HEK293 (cell line): ENCODE measurements around the gene FBXL7.

Experiments used
- CTCF ChIA-PET: fragments of 350-600 bp; formaldehyde crosslinking; extraction: SDS; loops from one replicate; lab custom pipeline; 2021; ENCODE audit warnings: antibody characterized with exemption; lab: Yijun Ruan, JAX
- POLR2A ChIA-PET: fragments of 300-600 bp; formaldehyde crosslinking; extraction: SDS; loops from one replicate; lab custom pipeline; 2020; ENCODE audit warnings: antibody characterized with exemption, inconsistent platforms; lab: Yijun Ruan, JAX
- H3K27ac ChIP-seq: fragments of 200-500 bp; sonication (Bioruptor generic); 2 replicates; pipeline ENCODE4 v1.5.1; 2014; ENCODE audit warnings: low read depth, low read length, control low read depth, inconsistent platforms; ENCODE audit errors: extremely low read depth
- H3K36me3 ChIP-seq, 2 experiments: fragments of 200-500 bp in 1 of 2; sonication (Bioruptor generic) in 1 of 2; 1 replicate in 1 of 2; 2 replicates in 1 of 2; pipeline ENCODE4 v1.5.1; 2014 to 2017; ENCODE audit warnings: inconsistent platforms in 2 of 2, low read length in 2 of 2; ENCODE audit not compliant: control insufficient read depth in 2 of 2, insufficient read depth in 1 of 2
- H3K4me1 ChIP-seq: fragments of 200-500 bp; sonication (Bioruptor generic); 2 replicates; pipeline ENCODE4 v1.5.1; 2014; ENCODE audit warnings: mild to moderate bottlenecking, low read length, inconsistent platforms; ENCODE audit not compliant: control insufficient read depth, insufficient read depth
- H3K4me3 ChIP-seq: 2 replicates; pipeline ENCODE4 v1.5.1; 2011; ENCODE audit warnings: low read depth, mild to moderate bottlenecking, control low read depth, low read length, moderate library complexity
- H3K9me3 ChIP-seq: fragments of 200-500 bp; sonication (Bioruptor generic); 2 replicates; pipeline ENCODE4 v1.5.1; 2014; ENCODE audit warnings: low read depth, low read length, inconsistent platforms; ENCODE audit not compliant: control insufficient read depth, insufficient read depth
- KLF7 ChIP-seq: fragments of 450-650 bp; formaldehyde crosslinking; IDR thresholded peaks from 2 replicates; pipeline ENCODE4 v1.5.1; 2016; ENCODE audit warnings: missing biosample characterization, missing genetic modification characterization, borderline replicate concordance
- MEIS1 ChIP-seq: sonication (generic); formaldehyde crosslinking; IDR thresholded peaks from 2 replicates; pipeline ENCODE4 v1.8.1; 2022; ENCODE audit warnings: missing genetic modification reagents, mild to moderate bottlenecking, borderline replicate concordance
- TRIM28 ChIP-seq: IDR thresholded peaks from 2 replicates; pipeline ENCODE4 v1.6.1; 2011; ENCODE audit warnings: low read length, control low read depth, borderline replicate concordance
- ZFP37 ChIP-seq: fragments of 450-650 bp; formaldehyde crosslinking; IDR thresholded peaks from 2 replicates; pipeline ENCODE4 v1.5.1; 2016; ENCODE audit warnings: missing biosample characterization, missing genetic modification characterization
- ZNF2 ChIP-seq: fragments of 450-650 bp; formaldehyde crosslinking; IDR thresholded peaks from 2 replicates; pipeline ENCODE4 v1.5.1; 2016; ENCODE audit warnings: missing biosample characterization, missing genetic modification characterization
- ZNF24 ChIP-seq: fragments of 450-650 bp; formaldehyde crosslinking; IDR thresholded peaks from 2 replicates; pipeline ENCODE4 v1.5.1; 2016; ENCODE audit warnings: missing biosample characterization, missing genetic modification characterization
- ZNF521 ChIP-seq: fragments of 450-650 bp; formaldehyde crosslinking; IDR thresholded peaks from 2 replicates; pipeline ENCODE4 v1.5.1; 2017; ENCODE audit warnings: missing biosample characterization, mild to moderate bottlenecking, missing genetic modification characterization
- ZNF555 ChIP-seq: fragments of 450-650 bp; formaldehyde crosslinking; conservative IDR thresholded peaks from 2 replicates; pipeline ENCODE4 v1.5.1; 2017; ENCODE audit warnings: missing biosample characterization, mild to moderate bottlenecking, missing genetic modification characterization, inconsistent platforms
- ZNF596 ChIP-seq: fragments of 450-650 bp; IDR thresholded peaks from 2 replicates; pipeline ENCODE4 v1.5.0; 2018; ENCODE audit warnings: missing biosample characterization, mild to moderate bottlenecking, missing genetic modification characterization, moderate library complexity
- ZNF837 ChIP-seq: fragments of 450-650 bp; formaldehyde crosslinking; IDR thresholded peaks from 2 replicates; pipeline ENCODE4 v1.5.1; 2016; ENCODE audit warnings: missing biosample characterization, missing genetic modification characterization
- ZSCAN30 ChIP-seq: fragments of 450-650 bp; IDR thresholded peaks from 2 replicates; pipeline ENCODE4 v1.5.1; 2018; ENCODE audit warnings: missing biosample characterization, mild to moderate bottlenecking, missing genetic modification characterization, moderate library complexity
- TF ChIP-seq, protein P1 (sequence below): fragments of 450-650 bp; formaldehyde crosslinking; IDR thresholded peaks from 2 replicates; pipeline ENCODE4 v1.5.1; 2016; ENCODE audit warnings: missing biosample characterization, missing genetic modification characterization
- TF ChIP-seq, protein P2 (sequence below): fragments of 450-650 bp; formaldehyde crosslinking; IDR thresholded peaks from 2 replicates; pipeline ENCODE4 v1.5.1; 2016; ENCODE audit warnings: missing biosample characterization, missing genetic modification characterization, borderline replicate concordance
- TF ChIP-seq, protein P3 (sequence below): fragments of 450-650 bp; formaldehyde crosslinking; IDR thresholded peaks from 2 replicates; pipeline ENCODE4 v1.5.1; 2016; ENCODE audit warnings: missing biosample characterization, missing genetic modification characterization
- TF ChIP-seq, protein P4 (sequence below): fragments of 450-650 bp; formaldehyde crosslinking; optimal IDR thresholded peaks from 2 replicates; pipeline ENCODE3; 2016; ENCODE audit warnings: missing biosample characterization, mild to moderate bottlenecking, missing genetic modification characterization

FBXL7 gene

DNA sequence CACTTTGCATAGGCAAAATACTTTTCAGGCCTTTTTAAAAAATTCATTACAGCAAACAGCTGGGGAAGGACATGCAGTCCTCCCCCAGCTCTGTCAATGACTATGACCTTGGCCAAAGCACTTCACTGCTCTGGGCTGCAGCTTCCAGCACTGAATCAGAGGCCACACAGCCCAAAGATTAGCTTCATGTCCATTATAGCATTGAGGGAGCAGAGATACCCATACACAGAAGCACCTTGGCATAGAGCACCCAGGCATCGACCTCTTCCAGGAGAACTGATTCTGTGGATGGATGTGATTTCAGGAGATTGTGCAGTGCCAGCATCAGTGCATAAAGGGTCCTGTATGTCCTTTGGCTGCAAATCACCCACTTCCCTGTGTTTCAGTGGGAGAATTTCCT is 437.7 kb downstream of the FBXL7 start (continued):
- TF ChIP-seq, protein P1, sequence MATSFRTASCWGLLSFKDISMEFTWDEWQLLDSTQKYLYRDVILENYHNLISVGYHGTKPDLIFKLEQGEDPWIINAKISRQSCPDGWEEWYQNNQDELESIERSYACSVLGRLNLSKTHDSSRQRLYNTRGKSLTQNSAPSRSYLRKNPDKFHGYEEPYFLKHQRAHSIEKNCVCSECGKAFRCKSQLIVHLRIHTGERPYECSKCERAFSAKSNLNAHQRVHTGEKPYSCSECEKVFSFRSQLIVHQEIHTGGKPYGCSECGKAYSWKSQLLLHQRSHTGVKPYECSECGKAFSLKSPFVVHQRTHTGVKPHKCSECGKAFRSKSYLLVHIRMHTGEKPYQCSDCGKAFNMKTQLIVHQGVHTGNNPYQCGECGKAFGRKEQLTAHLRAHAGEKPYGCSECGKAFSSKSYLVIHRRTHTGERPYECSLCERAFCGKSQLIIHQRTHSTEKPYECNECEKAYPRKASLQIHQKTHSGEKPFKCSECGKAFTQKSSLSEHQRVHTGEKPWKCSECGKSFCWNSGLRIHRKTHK (tag by site-specific recombination): no peak
- TF ChIP-seq KLF7 (no peak), MEIS1 (CRISPR knock-in tag) (no peak), ZNF555 (no peak)

DNA sequence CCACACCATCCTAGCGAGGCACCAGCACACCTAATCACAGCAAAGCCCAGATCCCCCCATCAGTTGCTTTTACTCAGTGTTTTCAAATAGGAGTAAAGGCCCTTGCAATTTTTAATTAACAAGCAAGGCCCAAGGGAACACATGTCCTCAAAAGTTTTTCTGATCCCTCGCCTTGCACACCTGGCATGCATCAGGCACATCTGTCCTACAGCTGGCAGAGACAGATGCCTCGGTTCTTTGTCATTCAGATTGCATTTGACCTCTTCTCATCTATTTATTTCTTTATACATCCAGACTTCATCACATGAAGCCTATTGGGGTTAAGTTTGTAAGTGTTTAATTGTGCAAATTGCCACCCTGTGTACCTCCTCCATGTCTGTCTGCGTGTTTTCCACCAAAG is 438.2 kb downstream of the FBXL7 start:
- H3K4me1 ChIP-seq: no peaks in the 10 kb centered on the region
- TF ChIP-seq, protein P2, sequence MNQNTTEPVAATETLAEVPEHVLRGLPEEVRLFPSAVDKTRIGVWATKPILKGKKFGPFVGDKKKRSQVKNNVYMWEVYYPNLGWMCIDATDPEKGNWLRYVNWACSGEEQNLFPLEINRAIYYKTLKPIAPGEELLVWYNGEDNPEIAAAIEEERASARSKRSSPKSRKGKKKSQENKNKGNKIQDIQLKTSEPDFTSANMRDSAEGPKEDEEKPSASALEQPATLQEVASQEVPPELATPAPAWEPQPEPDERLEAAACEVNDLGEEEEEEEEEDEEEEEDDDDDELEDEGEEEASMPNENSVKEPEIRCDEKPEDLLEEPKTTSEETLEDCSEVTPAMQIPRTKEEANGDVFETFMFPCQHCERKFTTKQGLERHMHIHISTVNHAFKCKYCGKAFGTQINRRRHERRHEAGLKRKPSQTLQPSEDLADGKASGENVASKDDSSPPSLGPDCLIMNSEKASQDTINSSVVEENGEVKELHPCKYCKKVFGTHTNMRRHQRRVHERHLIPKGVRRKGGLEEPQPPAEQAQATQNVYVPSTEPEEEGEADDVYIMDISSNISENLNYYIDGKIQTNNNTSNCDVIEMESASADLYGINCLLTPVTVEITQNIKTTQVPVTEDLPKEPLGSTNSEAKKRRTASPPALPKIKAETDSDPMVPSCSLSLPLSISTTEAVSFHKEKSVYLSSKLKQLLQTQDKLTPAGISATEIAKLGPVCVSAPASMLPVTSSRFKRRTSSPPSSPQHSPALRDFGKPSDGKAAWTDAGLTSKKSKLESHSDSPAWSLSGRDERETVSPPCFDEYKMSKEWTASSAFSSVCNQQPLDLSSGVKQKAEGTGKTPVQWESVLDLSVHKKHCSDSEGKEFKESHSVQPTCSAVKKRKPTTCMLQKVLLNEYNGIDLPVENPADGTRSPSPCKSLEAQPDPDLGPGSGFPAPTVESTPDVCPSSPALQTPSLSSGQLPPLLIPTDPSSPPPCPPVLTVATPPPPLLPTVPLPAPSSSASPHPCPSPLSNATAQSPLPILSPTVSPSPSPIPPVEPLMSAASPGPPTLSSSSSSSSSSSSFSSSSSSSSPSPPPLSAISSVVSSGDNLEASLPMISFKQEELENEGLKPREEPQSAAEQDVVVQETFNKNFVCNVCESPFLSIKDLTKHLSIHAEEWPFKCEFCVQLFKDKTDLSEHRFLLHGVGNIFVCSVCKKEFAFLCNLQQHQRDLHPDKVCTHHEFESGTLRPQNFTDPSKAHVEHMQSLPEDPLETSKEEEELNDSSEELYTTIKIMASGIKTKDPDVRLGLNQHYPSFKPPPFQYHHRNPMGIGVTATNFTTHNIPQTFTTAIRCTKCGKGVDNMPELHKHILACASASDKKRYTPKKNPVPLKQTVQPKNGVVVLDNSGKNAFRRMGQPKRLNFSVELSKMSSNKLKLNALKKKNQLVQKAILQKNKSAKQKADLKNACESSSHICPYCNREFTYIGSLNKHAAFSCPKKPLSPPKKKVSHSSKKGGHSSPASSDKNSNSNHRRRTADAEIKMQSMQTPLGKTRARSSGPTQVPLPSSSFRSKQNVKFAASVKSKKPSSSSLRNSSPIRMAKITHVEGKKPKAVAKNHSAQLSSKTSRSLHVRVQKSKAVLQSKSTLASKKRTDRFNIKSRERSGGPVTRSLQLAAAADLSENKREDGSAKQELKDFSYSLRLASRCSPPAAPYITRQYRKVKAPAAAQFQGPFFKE (tag by site-specific recombination): no peak
- no peak for TF ChIP-seq ZNF596 (tag by site-specific recombination)
- TF ChIP-seq ZNF2 (tag by site-specific recombination): no peak
- TF ChIP-seq MEIS1 (CRISPR knock-in tag): no peak
- TF ChIP-seq TRIM28: no peak
- no peak for TF ChIP-seq ZSCAN30
- TF ChIP-seq, protein P3, sequence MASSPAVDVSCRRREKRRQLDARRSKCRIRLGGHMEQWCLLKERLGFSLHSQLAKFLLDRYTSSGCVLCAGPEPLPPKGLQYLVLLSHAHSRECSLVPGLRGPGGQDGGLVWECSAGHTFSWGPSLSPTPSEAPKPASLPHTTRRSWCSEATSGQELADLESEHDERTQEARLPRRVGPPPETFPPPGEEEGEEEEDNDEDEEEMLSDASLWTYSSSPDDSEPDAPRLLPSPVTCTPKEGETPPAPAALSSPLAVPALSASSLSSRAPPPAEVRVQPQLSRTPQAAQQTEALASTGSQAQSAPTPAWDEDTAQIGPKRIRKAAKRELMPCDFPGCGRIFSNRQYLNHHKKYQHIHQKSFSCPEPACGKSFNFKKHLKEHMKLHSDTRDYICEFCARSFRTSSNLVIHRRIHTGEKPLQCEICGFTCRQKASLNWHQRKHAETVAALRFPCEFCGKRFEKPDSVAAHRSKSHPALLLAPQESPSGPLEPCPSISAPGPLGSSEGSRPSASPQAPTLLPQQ (tag by site-specific recombination): no peak
- no peak for TF ChIP-seq ZNF521 (tag by site-specific recombination)
- no peak for TF ChIP-seq ZNF837 (tag by site-specific recombination)
- TF ChIP-seq ZFP37: no peak
- ChIA-PET CTCF (no interaction called here), POLR2A (no interaction called here)
- H3K9me3 ChIP-seq: no peaks in the 10 kb centered on the region
- peaks cover 0 to 17% of the 10 kb centered on the region in 2 experiments; a peak in 1 of 3 replicates for H3K36me3 ChIP-seq
- no peak overlapping the region for H3K27ac ChIP-seq
- H3K4me3 ChIP-seq: no peak overlapping the region

DNA sequence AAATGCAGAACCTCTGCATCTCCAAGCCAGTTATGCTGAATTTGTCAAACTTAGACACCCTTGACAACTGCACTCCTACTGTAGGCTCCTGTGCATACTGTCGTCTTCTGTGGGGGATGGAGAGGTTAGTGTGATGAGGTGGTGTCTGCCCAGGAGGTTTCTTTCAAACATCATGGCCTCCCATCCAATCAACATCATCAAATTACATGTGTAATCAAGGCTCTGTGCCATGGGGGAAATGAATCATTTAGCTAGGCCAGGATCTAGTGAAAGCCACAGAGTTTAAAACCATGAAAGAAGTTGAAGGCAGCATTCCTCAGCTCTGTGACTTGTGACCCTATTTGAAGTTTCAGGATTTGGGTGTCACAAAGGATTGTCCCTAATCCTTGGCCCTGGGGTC is 439.0 kb downstream of the FBXL7 start:
- ChIA-PET CTCF (no interaction called here), POLR2A (no interaction called here)
- Histone ChIP-seq H3K9me3 (no peaks in the 10 kb centered on the region), H3K27ac (no peak overlapping the region), H3K36me3 (peaks cover 0 to 17% of the 10 kb centered on the region in 2 experiments; a peak in 1 of 3 replicates), H3K4me1 (no peaks in the 10 kb centered on the region), H3K4me3 (no peak overlapping the region)
- TF ChIP-seq, protein P4, sequence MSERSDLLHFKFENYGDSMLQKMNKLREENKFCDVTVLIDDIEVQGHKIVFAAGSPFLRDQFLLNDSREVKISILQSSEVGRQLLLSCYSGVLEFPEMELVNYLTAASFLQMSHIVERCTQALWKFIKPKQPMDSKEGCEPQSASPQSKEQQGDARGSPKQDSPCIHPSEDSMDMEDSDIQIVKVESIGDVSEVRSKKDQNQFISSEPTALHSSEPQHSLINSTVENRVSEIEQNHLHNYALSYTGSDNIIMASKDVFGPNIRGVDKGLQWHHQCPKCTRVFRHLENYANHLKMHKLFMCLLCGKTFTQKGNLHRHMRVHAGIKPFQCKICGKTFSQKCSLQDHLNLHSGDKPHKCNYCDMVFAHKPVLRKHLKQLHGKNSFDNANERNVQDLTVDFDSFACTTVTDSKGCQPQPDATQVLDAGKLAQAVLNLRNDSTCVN (tag by site-specific recombination): no peak
- no peak for TF ChIP-seq ZNF24 (tag by site-specific recombination)
